H1 (cell line): ENCODE measurements around the gene INPP4B. TPM values are rescaled to one million over a fixed set of nuclear protein-coding genes. Genes with fewer than 3 reads are reported as not detected.

Source experiments
- polyA plus RNA-seq, 7 experiments: library from polyadenylated mRNA; depleted of rRNA in 3 of 7; stranded (reverse) in 5 of 7; unstranded in 2 of 7; fragments of >200 nt in 5 of 7; fragments of 200-250 nt in 2 of 7; gene quantifications; 1 replicate in 5 of 7; 2 replicates in 1 of 7; 4 replicates in 1 of 7; pipeline versions ENCODE4 v1.2.1 to v1.2.3, GENCODE V29; 2011 to 2013; ENCODE audit warnings: missing spikeins in 2 of 7, mixed read lengths in 2 of 7
- total RNA-seq: library from RNA; stranded (reverse); fragmentation: NEBNext Ultra II Directional; extraction: Animal tissue kit (Norgen Biotek cat#: 25700); gene quantifications from 2 replicates; pipeline ENCODE4 v1.2.1, GENCODE V29; 2021
- TF ChIP-seq, protein P1 (sequence below): IDR thresholded peaks from 2 replicates; pipeline ENCODE4 v1.6.1; 2012; ENCODE audit warnings: inconsistent platforms

Gene INPP4B
- total and polyA plus RNA-seq, 2 of the 8 experiments (the other 6 are each of a cell fraction or from before 2014, with no cell fraction given): 0.11 to 0.54 TPM

DNA sequence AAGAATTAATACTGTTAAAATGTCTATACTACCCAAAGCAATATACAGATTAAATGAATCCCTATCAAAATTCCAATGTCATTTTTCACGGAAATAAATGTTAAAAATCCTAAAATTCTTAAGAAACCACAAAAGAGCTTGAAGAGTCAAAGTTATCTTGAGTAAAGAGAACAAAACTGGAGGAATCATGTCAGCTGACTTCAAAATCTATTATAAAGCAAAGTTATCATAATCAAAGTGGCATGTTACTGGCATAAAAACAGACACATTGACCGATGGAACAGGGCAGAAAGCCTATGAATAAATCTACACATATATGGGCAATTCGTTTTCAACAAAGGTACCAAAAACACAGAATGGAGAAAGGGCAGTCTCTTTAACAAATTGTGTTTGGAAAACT is 579.0 kb downstream of the INPP4B start (continued):
- TF ChIP-seq, protein P1, sequence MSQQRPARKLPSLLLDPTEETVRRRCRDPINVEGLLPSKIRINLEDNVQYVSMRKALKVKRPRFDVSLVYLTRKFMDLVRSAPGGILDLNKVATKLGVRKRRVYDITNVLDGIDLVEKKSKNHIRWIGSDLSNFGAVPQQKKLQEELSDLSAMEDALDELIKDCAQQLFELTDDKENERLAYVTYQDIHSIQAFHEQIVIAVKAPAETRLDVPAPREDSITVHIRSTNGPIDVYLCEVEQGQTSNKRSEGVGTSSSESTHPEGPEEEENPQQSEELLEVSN: no peak
